ENCODE data around the gene AKR7A2.
"Not testable (repeated sequence)": the region's sequence is repeated elsewhere in the genome, so short reads cannot be mapped to it uniquely, and the experiment has no call there.

The AKR7A2 gene

DNA sequence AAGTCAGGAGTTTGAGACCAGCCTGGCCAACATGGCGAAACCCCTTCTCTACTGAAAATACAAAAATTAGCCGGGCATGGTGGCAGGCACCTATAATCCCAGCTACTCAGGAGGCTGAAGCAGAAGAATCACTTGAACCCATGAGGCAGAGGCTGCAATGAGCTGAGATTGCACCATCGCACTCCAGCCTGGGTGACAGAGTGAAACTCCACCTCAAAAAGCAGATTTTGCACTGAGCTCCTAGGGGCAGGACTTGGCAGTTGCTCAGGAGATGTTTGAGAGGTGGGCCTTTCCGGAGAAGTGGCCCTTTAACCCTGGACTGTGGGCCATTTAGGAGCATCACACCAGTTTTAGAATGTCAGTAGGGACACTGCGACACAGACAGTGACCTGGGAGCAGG, 55.6 kb downstream of the AKR7A2 start:
- not testable (repeated sequence) for DNase-seq

DNA sequence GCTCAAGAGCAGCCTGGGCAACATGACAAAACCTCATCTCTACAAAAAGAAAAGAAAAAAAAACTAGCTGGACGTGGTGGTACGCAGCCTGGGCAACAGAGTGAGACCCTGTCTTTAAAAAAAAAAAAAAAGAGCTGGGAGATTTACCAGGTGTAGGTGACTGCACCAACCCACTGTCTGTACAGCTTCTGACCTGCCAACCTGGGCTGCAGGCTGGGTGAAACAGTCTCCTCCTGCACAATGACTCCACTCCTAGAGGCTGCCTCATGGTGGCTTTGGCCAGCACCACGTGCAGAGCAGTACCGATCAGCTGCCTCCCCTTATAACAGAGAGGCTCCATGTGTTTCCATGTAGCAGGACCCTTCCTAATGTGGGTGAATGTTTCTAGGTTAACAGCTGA, 56.7 kb downstream of the AKR7A2 start:
- DNase-seq = no peak

DNA sequence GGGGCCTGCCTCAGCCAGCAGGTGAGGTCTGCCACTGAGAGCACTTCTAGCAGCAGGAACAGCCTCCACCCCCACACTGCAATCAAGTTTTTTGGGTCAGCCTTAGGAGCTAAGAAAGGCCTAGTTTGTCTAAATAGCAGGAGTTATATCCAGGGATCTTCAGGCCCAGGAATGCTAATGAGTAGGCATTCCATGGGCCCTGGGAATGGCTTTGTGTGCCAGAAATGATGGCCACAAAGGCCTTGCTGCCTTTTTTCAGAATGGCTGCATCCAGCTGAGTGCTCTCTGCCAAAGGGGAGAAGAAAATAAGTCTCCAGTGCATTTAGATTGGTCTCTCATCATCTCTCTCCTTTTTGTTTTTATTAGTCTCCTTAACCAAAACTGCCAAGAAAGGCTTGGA, 57.5 kb downstream of the AKR7A2 start:
- no peak for DNase-seq
